Stimulated activated memory B cell treated with anti-CD40 and anti-IgM and Interleukin-4, amounts not matched to agents 10 μg/mL and 1 μg/mL and 100 μg/mL, for 72 hours (primary cell): ENCODE results near the gene KIAA1217.
A peak's percentile ranks its signal among the peaks of the same experiment; 100 is the strongest.
"Not testable (repeated sequence)": the region's sequence is repeated elsewhere in the genome, so short reads cannot be mapped to it uniquely, and the experiment has no call there.

Source experiments
- ATAC-seq: fragments of 150-1000 bp; cut with Tn5 transposase; 2 replicates; pipeline ENCODE4 v1.10.0; 2021
- H3K27ac Mint-ChIP-seq: one replicate; pipeline ENCODE4 v1.8.0; 2022; ENCODE audit warnings: mild to moderate bottlenecking, mixed read lengths
- H3K27me3 Mint-ChIP-seq: one replicate; pipeline ENCODE4 v1.8.0; 2022; ENCODE audit warnings: mixed read lengths
- H3K36me3 Mint-ChIP-seq: one replicate; pipeline ENCODE4 v1.8.0; 2022; ENCODE audit warnings: mixed read lengths
- H3K4me1 Mint-ChIP-seq: one replicate; pipeline ENCODE4 v1.8.0; 2022; ENCODE audit warnings: mixed read lengths
- H3K4me3 Mint-ChIP-seq: one replicate; pipeline ENCODE4 v1.8.0; 2022; ENCODE audit warnings: mild to moderate bottlenecking, moderate library complexity, mixed read lengths
- H3K9me3 Mint-ChIP-seq: one replicate; pipeline ENCODE4 v1.8.0; 2022; ENCODE audit warnings: mixed read lengths

KIAA1217 gene

DNA sequence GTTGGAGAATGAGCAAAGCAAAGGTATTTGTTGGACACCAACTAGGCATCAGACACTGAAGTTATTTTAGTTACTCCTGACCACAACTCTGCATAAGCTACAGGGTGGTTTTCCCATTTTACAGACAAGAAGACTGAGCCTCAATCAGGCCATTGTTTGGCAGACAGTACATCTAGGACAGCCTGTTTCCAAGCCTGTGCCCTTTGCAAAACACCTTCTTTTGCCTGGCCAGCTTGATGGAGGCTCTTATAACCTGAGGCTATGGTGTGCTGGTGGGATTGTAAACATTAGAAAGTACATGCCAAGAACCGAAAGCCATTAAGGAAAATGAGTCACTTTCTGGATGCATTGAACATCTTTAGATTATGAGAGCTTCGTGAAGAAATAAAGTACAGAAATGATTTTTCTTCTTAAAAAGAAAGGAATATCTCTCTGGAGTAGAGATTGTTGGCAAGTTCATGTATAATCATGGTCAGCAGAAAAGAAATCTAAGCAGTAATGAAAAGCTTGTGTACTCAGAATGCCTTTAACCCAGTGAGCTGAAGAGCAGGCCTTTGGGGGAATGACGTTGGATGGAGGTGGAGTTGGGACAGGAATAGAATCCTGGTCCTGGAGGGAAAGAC lies 140.6 kb downstream of the KIAA1217 start:
- H3K36me3 Mint-ChIP-seq = no peaks in the 10 kb centered on the region
- H3K4me1 Mint-ChIP-seq = no peaks in the 10 kb centered on the region
- no peak overlapping the region for H3K27ac Mint-ChIP-seq
- peaks cover 2% of the 10 kb centered on the region for H3K9me3 Mint-ChIP-seq
- H3K27me3 Mint-ChIP-seq = no peaks in the 10 kb centered on the region
- no peak overlapping the region for H3K4me3 Mint-ChIP-seq
- no peak for ATAC-seq

DNA sequence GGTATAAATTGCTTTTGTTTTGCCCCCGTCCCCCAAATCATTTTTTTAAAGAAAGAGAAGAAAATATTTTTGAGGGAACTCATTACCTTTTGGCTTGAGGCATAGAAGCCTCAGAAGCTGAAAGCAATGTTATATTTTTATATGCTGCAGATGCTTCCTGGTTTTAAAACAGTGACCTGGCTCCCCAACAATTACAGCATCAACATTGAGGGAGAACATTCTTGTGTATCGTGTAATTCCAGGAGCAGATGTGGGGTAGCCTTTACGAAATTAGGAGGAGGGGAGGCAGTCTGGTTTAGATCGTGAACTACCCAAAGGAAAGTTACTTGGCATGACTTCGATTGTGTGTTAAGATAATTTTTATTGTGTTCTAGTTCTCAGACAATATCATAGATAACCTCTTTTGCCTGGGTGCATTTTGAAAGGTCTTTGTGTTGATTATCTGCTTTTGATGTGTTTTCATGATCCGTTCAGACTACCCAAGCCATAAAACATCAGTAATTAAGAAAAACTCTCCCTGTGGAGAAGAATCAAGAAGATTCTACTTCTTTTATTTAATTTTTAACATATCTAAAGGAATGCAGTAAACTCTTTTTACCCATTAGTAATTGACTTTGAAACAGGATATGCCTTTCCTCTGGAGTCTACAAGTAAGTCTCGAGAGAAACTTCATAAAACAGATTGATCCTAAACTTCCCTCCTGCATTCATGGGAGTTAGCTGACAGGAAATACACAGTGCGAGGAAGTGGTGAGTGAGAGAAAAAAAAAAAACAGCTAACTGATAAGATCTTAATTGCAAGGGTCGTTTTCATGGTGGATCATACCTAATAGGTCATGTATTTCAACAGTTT lies 141.4 kb downstream of the KIAA1217 start:
- no peaks in the 10 kb centered on the region for H3K4me1 Mint-ChIP-seq
- no peaks in the 10 kb centered on the region for H3K27me3 Mint-ChIP-seq
- no peak for ATAC-seq
- H3K27ac Mint-ChIP-seq = no peak overlapping the region
- H3K4me3 Mint-ChIP-seq = no peak overlapping the region
- no peaks in the 10 kb centered on the region for H3K36me3 Mint-ChIP-seq
- peaks cover 2% of the 10 kb centered on the region for H3K9me3 Mint-ChIP-seq

DNA sequence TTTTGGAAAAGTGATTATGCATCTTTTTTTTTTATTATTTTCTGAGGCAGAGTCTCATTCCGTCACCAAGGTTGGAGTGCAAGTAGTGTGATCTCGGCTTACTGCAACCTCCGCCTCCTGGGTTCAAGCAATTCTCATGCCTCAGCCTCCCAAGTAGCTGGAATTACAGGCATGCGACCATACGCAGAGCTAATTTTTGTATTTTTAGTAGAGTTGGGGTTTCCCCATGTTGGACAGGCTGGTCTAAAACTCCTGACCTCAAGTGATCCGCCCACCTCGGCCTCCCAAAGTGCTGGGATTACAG lies 141.9 kb downstream of the KIAA1217 start:
- H3K4me3 Mint-ChIP-seq, H3K4me1 Mint-ChIP-seq, H3K36me3 Mint-ChIP-seq, H3K27ac Mint-ChIP-seq, H3K27me3 Mint-ChIP-seq, ATAC-seq, H3K9me3 Mint-ChIP-seq: not testable (repeated sequence)

DNA sequence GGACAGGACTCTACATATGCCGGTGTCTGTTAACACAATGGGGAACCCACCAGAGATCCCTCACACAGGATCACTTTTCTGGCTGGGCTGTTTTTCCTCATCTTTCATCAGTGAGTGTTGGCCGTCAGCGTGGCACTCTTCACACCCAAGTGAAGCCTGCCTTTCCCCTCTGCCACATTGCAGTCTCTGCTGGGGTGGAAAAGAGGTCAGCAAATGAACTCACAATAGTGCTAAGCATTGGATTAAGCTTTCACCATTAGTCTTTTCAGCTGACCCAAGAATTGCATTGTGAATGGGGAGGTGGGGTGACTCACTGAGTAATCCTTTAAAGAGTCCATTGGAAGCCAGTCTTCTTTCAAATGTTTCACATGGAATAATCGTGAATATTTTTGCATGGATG lies 143.0 kb downstream of the KIAA1217 start:
- no peaks in the 10 kb centered on the region for H3K9me3 Mint-ChIP-seq
- no peak overlapping the region for H3K27ac Mint-ChIP-seq
- H3K27me3 Mint-ChIP-seq = no peaks in the 10 kb centered on the region
- no peak overlapping the region for H3K4me3 Mint-ChIP-seq
- no peaks in the 10 kb centered on the region for H3K36me3 Mint-ChIP-seq
- ATAC-seq = no peak
- H3K4me1 Mint-ChIP-seq = no peaks in the 10 kb centered on the region

DNA sequence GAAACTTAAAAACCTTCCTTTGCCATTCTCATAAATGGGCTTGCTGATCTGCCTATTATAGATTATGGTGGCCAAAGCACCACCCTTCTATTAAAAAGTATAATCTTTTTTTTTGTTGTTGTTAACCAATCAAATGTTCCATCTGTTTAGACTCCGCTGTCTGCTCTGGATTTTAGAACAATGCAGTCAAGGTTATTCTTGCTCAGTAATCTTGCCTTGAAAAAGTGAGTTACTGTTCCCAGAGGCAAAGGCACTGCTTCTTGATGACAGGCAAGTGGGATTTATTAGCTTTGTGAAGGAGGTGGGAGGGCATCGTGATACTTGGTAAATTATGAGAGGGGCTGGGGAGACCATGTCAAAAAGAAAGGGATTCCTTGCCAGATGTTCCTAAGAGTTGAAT lies 143.5 kb downstream of the KIAA1217 start:
- Mint-ChIP-seq H3K27me3 (no peaks in the 10 kb centered on the region), H3K27ac (no peak overlapping the region), H3K36me3 (no peaks in the 10 kb centered on the region), H3K4me3 (no peak overlapping the region), H3K4me1 (no peaks in the 10 kb centered on the region), H3K9me3 (no peaks in the 10 kb centered on the region)
- ATAC-seq = no peak

DNA sequence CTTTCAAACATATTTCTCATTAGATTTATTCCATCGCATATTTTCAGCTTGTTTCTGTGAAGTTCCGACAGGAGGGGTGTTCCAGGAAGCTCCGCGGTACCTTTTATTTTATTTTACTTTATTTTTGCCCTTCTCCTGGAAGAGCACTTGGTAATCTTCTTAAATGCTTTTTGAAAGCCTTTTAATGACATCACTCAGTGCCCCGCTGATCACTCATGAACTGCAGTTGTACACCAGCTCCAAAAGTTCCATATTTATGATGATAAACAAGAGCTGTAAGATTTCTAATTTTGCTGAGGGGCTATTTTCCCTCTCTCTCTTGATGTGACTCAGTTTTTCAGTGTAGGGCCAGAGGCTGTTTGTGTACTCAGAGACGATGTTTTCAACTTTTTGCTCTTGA lies 144.4 kb downstream of the KIAA1217 start:
- no peaks in the 10 kb centered on the region for H3K4me1 Mint-ChIP-seq
- no peak for ATAC-seq
- H3K27ac Mint-ChIP-seq = no peak overlapping the region
- no peaks in the 10 kb centered on the region for H3K36me3 Mint-ChIP-seq
- no peaks in the 10 kb centered on the region for H3K9me3 Mint-ChIP-seq
- H3K27me3 Mint-ChIP-seq = no peaks in the 10 kb centered on the region
- no peak overlapping the region for H3K4me3 Mint-ChIP-seq

DNA sequence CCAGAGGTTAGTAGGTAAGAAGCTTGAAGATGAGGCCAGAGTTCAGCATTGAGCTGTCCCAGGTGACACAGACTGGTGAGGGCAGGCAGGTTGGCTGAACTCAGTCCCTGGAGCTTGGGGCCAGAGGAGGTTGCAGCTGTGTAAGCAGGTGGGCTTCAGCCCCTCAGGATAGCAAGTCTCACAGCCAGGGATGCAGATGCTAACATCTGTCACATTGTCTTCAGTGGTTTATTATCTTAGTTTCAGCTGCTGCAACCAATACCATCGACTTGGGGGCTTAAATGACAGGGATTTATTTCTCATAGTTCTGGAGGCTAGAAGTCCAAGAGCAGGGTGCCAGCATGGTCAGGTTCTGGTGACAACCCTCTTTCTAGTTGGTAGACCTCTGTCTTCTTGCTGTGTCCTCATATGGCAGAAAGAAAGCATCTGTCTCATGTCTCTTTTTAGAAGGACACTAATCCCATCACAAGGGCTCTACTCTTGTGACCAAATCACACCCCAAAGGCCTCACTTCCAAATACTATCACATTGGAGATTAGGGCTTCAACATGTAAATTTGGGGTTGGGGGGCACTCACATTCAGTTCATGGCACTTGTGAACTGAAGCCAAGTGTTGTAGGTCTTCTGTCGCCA lies 146.2 kb downstream of the KIAA1217 start:
- no peak for ATAC-seq
- H3K9me3 Mint-ChIP-seq = no peaks in the 10 kb centered on the region
- no peak overlapping the region for H3K27ac Mint-ChIP-seq
- no peaks in the 10 kb centered on the region for H3K27me3 Mint-ChIP-seq
- H3K4me3 Mint-ChIP-seq = no peak overlapping the region
- no peaks in the 10 kb centered on the region for H3K36me3 Mint-ChIP-seq
- H3K4me1 Mint-ChIP-seq = no peaks in the 10 kb centered on the region

DNA sequence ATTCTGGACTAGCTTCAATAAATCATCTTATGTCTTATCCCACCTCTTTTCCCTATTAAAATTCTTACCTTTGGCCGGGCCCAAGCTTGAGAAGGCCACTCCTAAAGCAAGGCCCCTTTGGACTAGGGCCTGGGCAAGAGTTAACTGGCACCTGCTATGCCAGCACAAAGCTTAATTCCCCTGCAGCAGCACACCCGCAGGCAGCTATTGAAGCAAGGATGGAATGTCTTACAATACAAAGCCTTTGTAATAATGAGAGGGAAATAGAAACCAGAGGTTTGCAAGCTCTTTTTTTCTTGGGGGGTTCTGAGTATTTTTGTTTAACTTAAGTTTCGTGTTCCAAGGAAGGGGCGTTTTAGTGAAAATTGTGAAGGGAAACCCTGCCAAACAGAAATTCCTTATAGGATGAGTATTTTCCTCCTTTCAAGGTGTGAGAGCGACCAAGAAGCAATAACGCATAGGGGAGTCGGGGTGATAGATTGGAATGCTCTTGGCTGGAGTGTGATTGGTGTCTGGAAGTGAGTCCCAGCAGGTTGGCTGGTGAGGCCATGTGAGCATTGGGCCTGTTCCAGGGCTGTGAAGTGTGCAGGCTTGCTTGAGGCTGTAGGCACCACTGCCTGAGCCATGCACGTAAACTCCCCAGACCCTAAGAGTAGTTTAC lies 148.5 kb downstream of the KIAA1217 start:
- Mint-ChIP-seq H3K27ac (no peak overlapping the region), H3K9me3 (no peaks in the 10 kb centered on the region), H3K4me1 (no peaks in the 10 kb centered on the region), H3K36me3 (no peaks in the 10 kb centered on the region), H3K27me3 (no peaks in the 10 kb centered on the region), H3K4me3 (no peak overlapping the region)
- ATAC-seq = peak; percentile 31

DNA sequence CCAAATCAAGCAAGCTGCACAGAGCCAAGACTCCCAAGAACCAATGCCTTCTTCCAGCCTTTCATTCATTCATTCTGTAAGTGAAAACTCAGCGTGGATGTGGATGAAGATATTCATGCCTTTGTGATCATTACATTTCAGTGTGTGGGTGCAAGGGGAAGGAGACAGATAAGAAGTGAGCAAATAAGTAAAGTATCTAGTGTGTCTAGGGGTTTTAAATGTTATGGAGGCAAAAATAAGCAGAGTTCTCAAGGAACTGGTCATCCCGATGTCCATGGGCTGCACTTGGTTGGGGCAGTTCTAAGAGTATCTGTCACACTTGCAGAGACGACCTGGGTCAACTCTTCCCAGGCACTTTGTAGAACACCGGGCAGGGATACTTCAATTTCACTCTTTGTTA lies 149.1 kb downstream of the KIAA1217 start:
- H3K9me3 Mint-ChIP-seq = no peaks in the 10 kb centered on the region

DNA sequence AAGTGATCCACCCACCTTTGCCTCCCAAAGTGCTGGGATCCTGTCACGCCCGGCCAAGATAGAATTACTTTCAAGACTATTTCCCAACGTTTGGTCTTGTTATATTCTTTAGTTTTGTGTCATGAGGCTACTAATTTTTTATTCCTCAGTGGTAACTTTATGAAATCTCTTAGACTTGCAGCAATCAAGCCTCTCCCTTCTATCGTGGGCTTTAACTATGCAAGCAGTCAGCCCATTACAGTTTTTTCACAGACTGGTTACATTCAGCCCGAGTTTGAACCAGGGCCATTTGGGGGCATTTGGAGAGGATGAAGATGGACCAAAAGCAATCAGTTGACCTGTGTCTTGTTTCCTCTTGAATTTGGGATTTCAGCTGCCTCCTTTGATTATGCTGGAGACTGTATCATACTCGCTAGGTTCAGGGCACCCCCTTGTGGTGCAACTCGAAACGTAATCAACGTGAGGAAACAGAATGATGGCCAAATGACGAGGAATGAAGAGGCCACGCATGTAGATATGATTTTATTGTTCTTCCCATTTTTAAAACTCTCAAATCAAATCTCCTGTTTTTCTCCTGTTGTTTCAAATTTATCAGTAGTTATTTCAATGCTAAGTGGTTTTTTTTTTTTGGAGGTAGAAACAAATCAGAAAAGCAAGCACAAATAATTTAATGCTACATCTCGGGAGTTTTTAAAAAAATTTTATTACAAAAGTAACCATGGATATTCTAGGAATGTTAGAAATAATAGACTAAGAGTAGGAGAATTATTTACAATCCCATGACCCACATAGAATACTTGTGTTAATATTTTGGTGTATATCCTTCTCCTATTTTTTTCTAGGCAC lies 151.6 kb downstream of the KIAA1217 start:
- no peak overlapping the region for H3K27ac Mint-ChIP-seq
- ATAC-seq = no peak
- no peaks in the 10 kb centered on the region for H3K9me3 Mint-ChIP-seq

More for the DNA sequence above, 149.1 kb downstream of the KIAA1217 start:
- Mint-ChIP-seq H3K36me3 (no peaks in the 10 kb centered on the region), H3K4me3 (no peak overlapping the region), H3K27me3 (no peaks in the 10 kb centered on the region), H3K27ac (no peak overlapping the region), H3K4me1 (no peaks in the 10 kb centered on the region)
- ATAC-seq = no peak

DNA sequence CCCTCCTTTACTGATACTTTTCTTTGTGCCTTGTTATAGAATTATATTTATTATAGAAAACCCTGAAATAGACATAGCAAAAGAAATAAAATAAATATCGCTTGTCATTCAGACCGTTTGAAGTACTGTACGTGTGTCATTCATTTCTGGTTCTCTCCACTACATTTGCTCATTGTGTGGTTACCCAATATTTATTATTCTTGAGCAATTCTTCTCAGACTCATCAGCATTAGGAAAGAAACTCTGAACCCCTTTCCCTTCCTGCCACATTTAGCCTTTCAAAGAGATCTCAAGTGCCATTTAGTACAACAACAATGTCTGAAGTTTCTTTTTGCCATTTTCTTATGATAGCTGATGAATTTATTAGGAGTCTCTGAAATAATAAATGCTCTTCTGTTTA lies 154.1 kb downstream of the KIAA1217 start:
- Mint-ChIP-seq H3K36me3 (no peaks in the 10 kb centered on the region), H3K4me3 (no peak overlapping the region), H3K9me3 (no peaks in the 10 kb centered on the region), H3K4me1 (no peaks in the 10 kb centered on the region), H3K27me3 (no peaks in the 10 kb centered on the region), H3K27ac (no peak overlapping the region)
- no peak for ATAC-seq

More for the DNA sequence above, 151.6 kb downstream of the KIAA1217 start:
- H3K27me3 Mint-ChIP-seq = no peaks in the 10 kb centered on the region
- H3K36me3 Mint-ChIP-seq = no peaks in the 10 kb centered on the region
- H3K4me1 Mint-ChIP-seq = no peaks in the 10 kb centered on the region
- H3K4me3 Mint-ChIP-seq = no peak overlapping the region

DNA sequence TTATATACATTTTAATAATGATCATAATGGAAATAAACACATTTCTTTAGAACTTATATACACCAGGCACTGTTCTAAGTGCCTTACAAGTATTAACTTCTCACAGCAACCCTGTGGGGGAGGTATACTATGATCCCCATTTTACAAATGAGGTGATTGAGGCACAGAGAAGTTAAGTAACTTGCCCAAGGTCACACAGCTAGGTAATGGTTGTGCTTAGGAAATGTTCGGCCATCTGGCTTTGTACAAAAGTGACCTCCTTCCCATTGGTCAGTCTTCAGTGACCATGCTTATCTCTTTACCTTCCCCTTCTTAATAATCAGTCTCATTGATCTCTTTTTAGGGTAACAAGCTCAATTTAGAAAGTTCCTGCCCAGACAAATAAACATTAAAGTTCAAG lies 158.8 kb downstream of the KIAA1217 start:
- Mint-ChIP-seq H3K4me1 (no peaks in the 10 kb centered on the region), H3K4me3 (no peak overlapping the region), H3K27me3 (no peaks in the 10 kb centered on the region), H3K36me3 (no peaks in the 10 kb centered on the region), H3K27ac (no peak overlapping the region), H3K9me3 (peaks cover 3% of the 10 kb centered on the region)
- ATAC-seq = no peak

DNA sequence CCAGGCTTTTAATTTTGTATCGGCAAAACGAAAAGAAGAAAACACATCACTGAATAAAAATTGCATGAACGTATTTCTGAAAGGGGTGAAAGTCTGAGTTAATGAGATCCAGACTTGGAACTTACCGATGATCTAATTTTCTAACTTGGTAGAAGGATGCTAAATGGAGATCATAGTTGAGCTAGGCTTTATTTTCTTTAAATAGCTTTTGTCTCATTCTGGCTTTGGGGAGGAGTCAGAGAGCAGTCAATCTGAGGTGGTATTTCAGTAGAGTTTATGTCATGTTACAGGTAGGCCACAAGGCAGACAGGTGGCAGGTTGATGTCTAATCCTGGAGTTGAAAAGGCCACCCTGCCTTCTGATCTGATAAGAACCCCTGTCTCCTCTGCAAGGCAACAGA lies 161.9 kb downstream of the KIAA1217 start:
- Mint-ChIP-seq H3K36me3 (no peaks in the 10 kb centered on the region), H3K4me1 (no peaks in the 10 kb centered on the region), H3K27ac (no peak overlapping the region)

DNA sequence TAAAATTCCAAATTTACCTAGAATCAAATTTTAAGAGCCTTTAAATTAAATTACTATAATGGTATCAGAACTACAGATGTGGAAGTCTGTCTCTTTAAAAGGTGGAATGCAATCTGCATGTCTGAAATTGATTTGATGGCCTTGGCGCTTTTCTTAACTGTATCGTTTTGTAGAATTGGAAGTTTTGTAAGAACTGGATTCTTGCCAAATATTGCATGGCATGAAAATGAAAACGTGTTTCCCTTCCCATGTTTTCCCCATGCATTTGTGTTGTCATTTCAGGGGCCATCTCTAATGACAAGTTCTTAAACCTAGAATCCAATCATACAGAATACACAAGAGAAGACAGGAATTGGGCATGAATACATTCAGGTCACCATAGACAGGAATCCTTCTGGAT lies 162.5 kb downstream of the KIAA1217 start:
- Mint-ChIP-seq H3K27ac (no peak overlapping the region), H3K4me3 (no peak overlapping the region), H3K27me3 (no peaks in the 10 kb centered on the region), H3K9me3 (peaks cover 6% of the 10 kb centered on the region), H3K4me1 (no peaks in the 10 kb centered on the region), H3K36me3 (no peaks in the 10 kb centered on the region)
- no peak for ATAC-seq

More for the DNA sequence above, 161.9 kb downstream of the KIAA1217 start:
- H3K27me3 Mint-ChIP-seq = no peaks in the 10 kb centered on the region
- peaks cover 6% of the 10 kb centered on the region for H3K9me3 Mint-ChIP-seq
- no peak overlapping the region for H3K4me3 Mint-ChIP-seq
- ATAC-seq = no peak
